Hepatic stellate cell (primary cell): ENCODE data around the gene FBN1.

Experiments used
- DNase-seq: peaks from one replicate; pipeline ENCODE4 v3.0.0; 2011; ENCODE audit warnings: low spot score

FBN1 gene

DNA sequence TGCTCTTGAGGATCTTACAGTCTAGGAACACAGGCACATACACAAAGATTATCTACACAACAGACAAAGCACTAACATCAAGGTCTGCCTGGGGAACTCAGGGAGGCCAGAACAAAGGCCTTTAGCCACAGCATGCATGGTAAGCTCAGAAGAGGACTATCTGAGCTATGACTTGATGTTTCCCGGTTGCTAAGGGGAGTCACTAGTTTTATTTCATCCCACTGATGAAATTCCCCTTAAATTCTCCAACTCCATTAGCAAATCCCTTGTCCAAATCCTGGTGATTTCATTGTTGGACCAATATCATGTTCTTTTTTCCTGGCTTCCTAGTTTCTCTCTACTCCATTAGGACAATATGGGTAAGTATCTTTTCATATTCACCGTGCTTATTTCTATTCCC, 23.3 kb downstream of the FBN1 start:
- no peak for DNase-seq

DNA sequence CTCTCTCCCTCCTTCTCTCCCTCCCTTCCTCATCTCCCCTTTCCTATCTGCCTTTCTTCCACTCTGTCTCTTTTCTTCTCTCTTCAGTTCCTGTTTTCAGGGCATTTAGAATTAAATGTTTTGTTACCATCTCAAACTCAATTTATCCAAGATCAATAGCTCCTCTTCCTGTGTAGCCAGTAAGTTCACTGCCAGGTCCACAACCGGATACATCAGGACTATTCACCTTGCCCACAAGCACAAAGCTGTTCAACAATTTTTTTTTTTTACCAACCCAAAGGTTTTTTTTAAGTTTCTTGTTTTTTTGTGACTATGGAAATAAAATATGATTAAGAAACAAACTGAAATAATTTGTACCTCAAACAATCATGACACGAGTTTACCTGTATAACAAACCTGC, 26.1 kb downstream of the FBN1 start:
- DNase-seq: no peak

DNA sequence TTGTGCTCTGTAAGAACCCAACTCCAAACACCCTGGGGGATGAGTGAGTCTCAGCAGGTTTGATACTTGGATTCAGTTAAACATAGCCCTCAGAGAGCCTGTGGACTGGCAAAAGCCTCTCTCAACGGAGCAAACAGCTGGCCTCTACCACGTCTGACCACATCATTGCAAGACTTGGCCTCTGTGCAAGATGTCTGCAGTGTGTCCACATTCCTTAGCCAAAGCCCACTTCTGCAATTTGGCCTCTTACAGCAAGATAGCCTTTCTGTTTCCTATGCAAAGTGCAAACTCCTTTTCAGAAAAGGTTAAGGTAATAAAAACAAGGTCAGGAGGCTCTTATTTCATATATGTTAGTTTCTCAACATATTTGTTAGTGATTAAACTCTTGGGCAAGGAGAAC, 27.9 kb downstream of the FBN1 start:
- peak; percentile 51 for DNase-seq

DNA sequence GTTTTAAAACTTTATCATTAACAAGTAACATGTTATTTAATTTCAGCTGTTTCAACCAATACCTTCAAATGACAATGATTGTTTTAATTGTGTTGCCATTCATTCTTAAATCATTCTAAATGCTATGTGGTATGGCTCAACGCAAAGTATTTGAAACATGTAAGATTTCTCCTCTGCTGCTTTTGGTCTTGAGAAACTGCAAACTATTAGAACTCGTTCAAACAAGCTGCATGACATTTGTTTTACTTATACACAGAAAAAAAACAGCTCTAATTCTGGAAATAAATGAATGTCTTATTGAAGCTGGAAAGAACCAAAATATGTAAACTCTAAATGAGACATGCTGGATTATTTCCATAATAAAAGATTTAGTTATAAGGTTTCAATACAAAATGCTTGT, 29.3 kb downstream of the FBN1 start:
- no peak for DNase-seq

DNA sequence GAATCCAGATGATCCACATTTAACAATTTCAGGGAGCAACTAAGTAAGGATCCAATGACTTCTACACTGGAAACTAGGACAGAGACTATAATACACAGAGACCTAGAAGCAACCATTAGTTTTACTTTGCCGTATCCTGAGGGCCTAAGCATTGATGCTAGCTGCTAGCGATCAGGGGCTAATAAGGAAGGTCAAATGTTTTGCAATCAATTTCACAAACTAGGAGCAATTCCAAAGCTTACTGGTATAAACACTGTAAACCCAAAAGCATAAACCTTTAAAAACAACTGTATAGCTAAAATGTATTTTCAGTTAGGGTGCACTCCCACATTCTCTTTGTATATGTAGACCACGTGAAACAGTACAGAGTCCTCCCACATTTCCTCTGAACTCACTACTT, 31.5 kb downstream of the FBN1 start:
- DNase-seq: no peak

DNA sequence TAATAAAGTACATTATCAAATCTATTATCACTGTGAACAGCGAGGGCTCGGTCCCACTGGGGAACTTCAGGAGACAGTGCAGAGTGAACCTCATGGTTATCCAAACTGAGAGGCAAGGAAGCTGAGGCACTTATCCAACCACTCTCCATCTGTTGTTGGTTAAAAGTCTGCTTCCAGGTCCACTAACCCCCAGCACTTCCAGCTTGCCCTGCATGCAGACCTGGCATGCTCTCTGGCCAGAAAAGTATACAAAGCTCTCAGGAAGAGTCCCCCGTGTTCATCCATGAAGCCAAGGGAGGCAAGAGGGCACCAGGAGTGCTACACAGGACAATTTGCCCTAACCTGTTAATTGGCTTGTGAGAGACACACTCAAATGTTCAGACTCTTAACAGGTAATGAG, 36.0 kb downstream of the FBN1 start:
- no peak for DNase-seq

DNA sequence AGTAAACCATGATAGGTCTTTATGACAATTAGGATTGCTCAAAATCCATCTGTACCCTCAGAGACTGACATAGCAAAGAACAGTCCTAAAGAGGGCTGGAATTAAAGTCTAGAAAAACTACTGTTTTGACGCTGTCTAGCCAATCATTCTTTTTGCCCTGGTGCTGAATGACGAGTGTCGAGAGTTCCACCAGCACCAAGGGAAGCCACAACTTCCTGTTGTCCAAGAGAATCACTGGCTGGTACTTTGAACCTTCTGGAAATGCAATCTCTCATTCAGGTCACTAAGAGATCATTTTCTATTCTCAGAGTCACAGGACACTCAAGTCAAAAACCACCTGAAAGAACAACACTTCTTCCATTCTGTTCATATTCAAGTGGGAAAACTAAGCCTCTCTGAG, 37.7 kb downstream of the FBN1 start:
- DNase-seq: no peak

DNA sequence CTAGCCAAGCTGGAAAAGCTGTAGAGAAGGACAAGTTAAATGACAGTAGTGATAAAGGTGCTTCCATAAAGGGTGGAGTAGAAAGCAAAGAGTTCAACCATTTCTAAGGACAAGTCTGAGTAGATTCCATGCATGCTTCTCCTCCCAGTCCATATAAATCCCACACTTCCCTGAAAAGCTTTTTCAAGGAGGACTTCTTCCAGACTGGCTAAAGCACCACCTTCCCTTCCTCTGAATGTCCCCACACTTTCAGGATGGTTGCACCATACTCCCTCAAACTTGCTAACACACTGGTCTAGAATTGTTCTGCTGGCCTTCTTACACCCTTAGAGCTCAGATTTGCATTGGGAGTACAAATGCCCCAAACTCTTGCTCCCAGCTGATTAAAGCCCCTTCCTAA, 40.9 kb downstream of the FBN1 start:
- no peak for DNase-seq

DNA sequence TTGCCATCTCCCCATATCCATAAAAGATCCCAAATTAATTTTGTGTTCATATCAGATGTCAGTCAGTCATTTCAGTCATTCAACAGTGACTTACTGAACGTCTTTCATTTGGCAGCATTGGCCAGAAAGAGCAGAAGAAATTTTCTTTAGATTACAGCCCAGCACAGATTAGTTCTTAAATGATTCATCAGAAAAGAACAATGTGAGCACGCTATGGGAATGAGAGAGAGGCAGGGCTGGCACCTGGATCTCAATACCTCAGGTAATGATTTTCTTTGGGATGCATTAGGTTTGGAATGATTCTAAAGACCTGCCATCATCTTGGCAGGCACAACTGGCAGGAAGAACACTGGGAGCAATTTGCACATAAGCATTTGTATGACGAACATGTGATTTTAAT, 41.6 kb downstream of the FBN1 start:
- DNase-seq: no peak

DNA sequence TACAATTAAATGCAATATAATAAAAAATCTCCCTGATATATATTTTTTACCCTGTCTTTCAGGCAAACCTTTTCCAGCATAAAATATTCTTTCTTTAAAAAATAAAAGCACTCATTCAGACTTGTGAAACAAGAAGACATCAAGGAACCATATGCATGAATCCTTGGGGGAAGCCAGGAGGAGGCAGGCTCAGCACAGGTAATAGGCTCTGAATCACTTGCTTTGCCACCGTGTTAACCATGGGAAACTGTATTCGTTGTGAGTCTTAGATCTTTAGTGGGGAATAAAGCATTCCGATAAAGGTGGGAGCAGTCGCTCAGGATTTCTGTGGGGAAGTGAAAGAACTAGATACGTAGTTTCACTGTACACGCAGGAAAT, 42.4 kb downstream of the FBN1 start:
- no peak for DNase-seq

DNA sequence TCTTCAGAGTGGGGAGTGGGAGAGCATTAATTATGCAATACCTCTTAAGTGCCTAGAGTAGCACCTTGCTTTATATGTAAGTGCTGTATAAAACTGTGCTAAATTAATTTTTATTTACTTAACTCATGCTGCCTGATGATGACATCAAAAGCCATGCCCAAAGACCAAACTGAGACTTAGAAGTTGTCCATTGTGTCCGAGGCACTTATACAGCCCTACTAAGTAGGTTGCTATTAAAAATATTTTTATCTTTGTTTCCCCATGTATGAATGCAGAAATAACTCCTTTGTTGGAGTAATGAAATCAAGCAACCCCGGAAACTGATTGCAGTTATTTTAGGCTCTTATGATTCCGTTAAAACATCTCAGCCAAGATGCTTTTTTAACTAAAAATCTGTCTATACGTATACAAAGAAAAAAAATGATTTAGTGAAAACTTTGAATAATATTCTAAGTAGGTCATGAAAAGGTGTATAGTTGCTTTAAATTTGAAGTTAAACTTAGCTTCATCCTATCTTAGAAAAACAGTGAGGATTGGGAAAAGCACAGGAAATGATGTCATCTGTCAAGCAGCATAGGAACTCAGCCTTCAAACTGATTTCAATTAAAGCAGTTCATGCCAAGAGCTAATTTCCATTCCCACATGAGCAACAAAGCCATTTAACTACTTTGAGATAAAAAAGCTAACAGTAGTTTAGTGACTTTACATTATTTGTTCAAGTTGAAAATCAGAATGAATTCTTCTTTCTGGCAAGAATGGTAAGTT, 43.0 kb downstream of the FBN1 start:
- no peak for DNase-seq

DNA sequence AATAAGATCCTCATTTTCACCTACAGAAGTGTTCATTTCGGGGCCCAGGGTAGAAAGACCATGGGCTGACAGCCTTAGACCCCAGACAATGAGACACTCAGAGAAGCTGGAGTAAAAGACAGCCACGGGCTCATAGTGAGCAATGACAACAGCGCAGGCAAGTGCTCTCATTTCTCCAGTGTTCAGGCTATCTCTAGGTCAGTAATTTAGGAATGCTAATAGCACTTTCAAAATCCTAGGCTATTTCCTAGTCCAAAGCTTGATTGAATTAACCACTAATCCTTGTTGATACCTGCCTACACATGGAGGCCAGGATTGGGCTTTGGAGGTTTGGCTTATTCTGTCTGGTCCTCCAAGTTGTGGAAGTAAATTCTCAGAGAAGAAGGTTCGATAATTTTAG, 44.4 kb downstream of the FBN1 start:
- no peak for DNase-seq

DNA sequence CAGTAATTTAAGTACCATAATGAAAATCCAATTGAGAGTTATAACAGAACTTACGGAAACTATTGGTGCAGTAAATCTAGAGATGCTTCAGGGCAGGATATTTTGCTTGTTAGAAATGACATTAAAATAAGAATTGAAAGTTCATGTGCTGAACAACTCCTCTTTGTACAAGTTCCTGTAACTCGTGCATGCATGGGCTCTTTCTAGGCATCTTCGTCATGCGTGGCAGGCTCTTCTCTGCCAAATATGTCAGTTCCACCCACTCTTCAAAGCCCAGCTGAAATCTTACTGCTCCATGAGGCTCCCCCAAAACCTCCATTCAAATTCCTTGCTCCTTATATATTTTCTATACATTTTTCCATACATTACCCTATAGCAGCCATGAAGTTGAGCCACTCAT, 48.7 kb downstream of the FBN1 start:
- DNase-seq: no peak

DNA sequence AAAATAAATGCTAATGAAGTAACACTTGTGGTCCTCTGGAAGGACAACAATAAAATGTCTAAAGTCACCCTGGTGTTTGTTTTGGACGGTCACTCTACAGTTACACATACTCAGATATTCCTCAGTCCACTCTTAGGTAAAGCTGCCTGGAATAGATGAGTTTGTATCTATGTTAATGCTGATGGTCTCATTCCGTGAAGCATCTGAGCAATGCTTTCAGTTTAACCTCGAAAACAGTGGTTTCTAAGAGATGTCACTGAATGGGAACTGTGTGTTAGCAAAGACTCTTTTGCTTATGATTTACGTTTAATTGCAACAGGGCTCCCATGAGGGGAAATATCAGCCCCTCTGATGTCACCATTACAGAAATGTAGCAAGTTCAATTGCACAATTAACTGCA, 49.1 kb downstream of the FBN1 start:
- DNase-seq: no peak

DNA sequence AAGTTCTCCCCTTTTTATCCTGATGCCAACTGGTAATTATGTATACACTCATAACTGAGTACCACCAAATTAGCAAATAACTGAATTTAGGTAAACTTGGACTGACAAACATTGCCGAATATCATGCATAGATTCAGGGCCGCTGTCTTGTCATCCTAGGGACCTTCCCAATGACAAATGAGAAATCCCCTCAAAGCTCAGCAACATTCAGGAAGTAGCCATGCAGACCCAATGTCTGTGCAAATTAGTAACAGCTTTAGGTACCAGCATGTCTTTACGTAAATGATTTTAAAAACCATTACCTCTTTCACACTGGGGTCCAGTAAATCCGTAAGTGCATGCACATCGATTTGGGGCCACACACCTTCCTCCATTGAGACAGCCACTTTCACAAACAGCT, 49.5 kb downstream of the FBN1 start:
- no peak for DNase-seq

DNA sequence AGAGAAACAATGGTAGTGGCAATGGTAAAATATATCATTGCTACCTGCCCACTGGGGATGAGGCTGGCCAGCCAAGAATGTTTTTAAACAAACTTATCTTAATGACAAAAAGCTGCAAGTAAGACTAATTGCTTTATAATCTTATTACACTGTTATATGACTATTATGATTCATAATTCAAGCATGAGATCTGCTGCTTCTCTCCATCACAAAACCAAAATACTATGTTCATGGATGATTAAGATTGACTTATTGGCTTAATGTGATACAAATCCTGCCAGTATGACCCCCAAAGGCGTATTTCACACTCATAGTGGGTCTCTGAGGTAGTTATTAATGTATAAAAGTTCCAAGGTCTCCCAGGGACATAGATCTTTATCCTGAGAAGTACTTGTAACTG, 52.6 kb downstream of the FBN1 start:
- DNase-seq: no peak

DNA sequence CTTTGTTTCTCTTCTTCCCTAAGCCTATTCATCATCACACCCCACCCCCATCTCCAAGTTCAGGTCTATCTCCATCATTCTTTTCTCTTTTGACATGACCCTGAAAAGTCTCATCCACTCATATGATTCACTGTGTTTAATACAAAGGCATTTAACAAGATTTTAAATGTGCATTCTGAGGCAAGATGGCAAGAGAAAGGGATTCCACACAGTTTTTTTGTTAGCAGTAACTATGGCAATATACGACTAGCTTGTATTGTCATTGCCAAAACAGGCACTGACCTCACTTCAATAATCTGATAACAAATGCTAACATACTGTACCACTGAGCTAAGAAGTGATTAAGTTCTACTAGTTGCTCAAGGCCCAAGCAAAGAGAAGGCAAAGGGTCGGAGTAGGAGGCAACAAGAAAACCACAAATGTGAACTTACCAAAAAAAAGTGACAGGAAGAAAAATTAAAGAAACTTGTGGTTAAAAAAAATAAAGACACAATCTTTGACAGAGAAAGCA, 53.2 kb downstream of the FBN1 start:
- peak; percentile 42 for DNase-seq

DNA sequence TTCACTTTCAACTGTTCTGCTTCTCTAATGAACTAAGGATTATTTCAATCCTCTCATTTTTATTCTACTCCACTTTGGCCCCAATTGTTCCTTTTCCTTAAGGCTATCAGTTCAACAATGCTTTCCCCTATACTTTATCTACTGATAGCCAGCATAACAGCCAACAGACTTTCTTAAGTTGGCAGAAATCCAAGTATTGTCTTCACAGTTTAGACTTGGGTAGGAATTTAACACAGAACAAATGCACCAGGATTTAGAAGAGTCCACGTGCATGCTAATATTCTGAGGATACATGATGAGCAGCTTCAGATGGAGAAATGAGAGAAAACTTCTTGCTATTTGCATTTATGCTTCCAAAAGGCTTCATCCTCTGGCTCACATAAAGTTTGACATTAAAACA, 54.8 kb downstream of the FBN1 start:
- no peak for DNase-seq

DNA sequence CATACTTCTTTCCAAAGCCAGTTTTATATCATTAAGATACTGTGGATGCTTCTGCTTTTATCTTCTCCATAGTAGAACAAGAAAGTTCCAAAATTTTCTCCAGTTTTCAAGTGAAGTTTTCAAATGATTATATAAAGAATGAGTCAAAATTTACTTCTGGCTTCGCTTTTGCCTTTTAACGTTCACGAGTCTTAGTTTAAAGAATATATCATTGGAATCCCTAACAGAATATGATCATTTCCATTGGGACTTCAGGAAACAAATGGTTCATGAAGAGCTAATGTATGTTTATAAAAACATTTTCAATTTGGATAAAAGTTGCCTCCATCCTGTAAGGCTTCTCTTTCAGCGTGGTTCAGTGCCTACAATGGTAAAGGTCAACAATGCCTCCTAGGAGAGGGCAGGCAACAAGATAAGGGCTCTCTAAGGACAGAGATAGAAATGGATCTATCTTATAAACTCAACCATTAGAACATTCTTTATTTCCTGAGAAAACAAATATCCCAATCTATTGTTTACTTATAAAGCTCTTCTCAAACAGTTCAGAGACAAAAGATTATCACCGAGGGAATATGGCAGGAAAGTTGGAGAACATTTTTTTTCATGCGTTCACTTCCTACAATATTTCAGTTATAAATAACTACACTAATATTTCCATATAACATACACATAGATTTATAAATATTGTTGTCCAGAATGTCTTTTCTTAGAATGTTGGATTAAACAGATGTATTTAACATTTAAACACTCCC, 60.5 kb downstream of the FBN1 start:
- DNase-seq: no peak

DNA sequence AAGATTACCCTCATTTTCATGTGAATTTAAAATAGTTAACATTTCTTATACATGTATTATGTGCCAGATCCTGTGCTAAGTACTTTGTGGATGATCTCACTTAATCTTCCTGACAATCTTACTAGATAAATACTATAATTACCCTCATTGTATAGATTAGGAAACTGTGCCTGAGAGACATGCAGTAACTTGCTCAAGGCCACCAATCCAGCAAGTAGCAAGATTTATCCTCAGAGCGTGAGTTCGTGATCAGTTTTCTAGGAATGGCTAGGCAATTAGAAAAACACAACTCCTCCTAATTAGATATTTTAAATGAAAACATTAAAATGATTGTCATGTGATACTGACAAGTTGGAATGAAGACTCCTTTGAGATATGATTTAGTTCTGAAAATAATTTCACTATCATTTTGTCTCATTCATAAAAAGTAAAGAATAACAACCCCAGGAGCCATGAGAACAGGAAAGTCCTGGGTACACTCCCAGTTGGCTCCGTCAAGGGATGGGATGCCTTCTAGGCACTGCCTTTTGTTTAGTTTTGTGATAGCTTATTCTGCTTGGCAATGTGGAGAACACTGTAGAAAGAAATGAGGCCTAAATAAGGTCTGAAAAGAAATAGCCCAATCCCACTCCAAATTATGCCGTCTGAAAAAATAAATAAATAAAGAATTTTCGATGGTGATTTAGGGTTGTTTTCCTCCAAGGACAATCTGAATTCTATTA, 61.3 kb downstream of the FBN1 start:
- no peak for DNase-seq

DNA sequence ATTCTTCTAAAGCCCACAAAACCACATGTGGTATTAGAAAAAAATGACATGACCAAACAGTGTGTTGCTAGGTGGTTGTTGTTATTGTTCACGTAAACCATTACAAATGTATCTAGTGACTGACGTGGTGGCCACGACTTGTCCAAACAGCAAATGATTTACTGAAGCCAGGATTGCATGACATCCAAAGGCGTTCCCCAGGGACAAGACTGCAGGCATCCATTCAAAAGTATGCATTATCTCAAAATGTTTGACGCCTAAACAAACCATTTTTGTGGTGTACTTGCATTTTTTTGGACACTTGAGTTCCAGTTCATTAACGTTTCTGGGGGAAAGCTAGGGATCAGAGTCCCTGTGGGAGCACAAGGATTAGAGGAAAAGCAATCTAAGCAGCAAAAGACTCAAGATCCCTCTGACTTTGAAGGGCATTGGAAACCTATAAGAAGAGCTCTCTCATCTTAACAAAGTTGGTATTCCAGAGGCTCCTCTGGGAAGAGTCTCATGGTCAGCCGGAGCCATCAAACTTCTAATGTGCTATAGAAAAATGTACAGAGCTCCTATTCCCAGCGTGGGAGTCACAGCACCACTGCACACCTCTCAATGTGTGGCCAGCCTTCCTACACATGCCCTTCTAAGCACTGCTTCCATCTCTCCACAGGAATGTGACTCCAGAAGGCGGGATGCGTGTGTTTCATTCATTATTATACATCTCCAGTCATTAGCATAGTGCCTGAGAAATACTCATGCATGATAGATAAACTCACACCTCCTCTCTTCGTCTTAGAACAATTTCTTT, 62.9 kb downstream of the FBN1 start:
- peak; percentile 45 for DNase-seq

DNA sequence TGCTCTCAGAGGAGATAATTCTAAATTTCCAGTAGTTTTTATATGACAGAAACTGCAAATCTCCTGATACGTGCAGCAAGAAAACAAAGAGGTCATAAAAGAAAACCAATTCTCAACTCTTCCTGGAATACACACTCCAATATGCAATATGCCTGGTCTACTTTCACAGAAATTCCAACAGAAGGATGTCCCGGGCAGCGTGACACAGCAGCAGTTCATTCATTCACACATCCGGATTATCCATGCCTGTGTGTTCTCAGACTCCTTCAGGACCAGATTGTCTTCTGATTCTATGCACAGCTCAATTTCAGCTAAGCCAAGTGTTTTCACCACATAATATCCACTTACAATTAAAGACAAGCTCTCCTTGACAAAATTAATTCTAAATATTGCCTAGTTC, 64.3 kb downstream of the FBN1 start:
- DNase-seq: no peak
